Measurements from ENCODE around the gene PRAMEF26.
"Not testable (repeated sequence)": the region's sequence is repeated elsewhere in the genome, so short reads cannot be mapped to it uniquely, and the experiment has no call there.

The PRAMEF26 gene

DNA sequence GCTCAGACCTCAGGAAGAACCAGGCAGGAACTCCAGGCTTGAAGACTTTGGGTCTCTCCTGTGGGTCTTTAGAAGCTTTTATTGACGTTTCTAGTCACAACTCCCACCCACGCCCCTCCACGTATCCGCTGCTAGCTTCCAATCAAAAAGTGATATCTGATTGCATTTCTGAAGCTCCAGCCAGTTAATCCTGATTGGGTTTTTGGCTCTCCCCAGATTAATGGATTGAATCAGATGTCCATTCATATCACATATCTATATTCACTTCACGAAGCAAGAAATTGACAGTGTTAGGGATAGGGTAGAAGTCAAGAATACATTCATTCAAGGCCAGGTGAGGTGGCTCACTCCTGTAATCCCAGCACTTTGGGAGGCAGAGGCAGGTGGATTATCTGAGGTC is at the start of gene PRAMEF26:
PRAMEF26 (minus strand) TSS at position 101 of the 400 bp plus-strand sequence. CDS start 2,914 bp downstream, outside the sequence.
- DNase-seq = not testable (repeated sequence)

DNA sequence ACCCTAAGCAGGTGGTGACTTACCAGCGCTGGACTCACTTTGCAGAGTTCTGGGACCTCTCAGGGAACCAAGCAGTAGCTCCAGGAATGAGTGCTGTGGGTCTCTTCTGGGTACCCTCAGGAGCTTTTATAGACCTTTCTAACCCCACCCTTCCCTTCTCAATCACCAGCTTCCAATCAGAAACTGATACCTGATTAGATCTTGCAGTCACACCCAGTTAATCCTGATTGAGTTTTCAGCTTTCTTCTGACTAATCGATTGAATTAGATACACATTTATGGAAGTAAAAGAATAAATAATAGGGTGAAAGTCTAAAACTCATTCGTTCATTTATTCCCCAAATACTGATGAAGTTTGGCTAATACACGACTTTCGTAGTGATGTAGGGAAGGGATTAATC is 45.5 kb upstream of the PRAMEF26 start, which contains the start of gene PRAMEF13:
PRAMEF13 (minus strand) TSS at position 101 of the 400 bp plus-strand sequence. CDS start 1,820 bp downstream, outside the sequence.
- DNase-seq = not testable (repeated sequence)

DNA sequence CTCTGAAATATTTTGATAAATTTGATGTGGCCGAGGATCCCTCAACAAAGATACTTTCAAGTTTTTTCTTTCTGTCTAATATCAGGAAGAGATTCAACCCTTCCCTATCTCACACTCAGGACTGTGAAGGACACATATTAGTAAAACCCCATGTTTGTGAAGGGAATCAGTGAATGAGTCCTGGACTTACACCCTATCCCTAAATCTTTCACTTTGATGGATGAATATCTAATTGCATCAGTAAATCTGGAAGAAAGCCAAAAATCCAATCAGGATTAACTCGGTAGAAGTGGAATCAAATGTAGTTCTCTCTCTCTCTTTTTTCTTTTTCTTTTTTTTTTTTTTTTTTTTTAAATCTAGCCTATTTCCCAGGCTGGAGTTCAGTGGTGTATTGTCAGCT is 15.7 kb upstream of the PRAMEF26 start, which contains the start of gene PRAMEF9:
PRAMEF9 (plus strand) TSS at position 301 of the 400 bp plus-strand sequence. CDS start 3,433 bp downstream, outside the sequence.
- not testable (repeated sequence) for DNase-seq

- not testable (repeated sequence) for DNase-seq
Observed at GRCh38 chr1:13165531-13165930, 9.7 kb upstream of the PRAMEF26 start, which contains the start of gene HNRNPCL4. Gene HNRNPCL4, minus strand, starts transcription at chr1:13165631. Its CDS starts 164 bp downstream, at chr1:13165467.

DNA sequence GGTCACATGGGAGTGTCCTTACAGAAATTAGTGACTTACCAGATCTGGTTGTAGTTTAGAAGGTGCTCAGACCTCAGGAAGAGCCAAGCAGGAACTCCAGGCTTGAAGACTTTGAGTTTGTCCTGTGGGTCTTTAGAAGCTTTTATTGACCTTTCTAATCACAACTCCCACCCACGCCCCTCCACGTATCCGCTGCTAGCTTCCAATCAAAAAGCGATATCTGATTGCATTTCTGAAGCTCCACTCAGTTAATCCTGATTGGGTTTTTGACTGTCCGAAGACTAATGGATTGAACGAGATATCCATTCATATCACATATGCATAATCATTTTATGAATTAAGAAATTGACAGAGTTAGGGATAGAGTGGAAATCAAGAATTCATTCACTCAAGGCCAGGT is 39.1 kb downstream of the PRAMEF26 start, which contains the start of gene HNRNPCL2:
HNRNPCL2 (minus strand) TSS at position 101 of the 400 bp plus-strand sequence. CDS start 454 bp downstream, outside the sequence.
- not testable (repeated sequence) for DNase-seq
